HG03439 (cell line): ENCODE measurements around the gene LATS1.
A peak's percentile ranks its signal among the peaks of the same experiment; 100 is the strongest.
"Not testable (repeated sequence)": the region's sequence is repeated elsewhere in the genome, so short reads cannot be mapped to it uniquely, and the experiment has no call there.

Experiments used
- ATAC-seq: cut with Tn5 transposase; IDR thresholded peaks from one replicate; pipeline ENCODE4 v1.9.1; 2021; ENCODE audit warnings: mild to moderate bottlenecking, moderate library complexity; ENCODE audit not compliant: unreplicated experiment

LATS1 gene

GRCh38 chr6:149717588-149718458, at the start of gene LATS1:
TSS of gene LATS1 (minus strand) at chr6:149718101. CDS start at chr6:149702126, 15,975 bp downstream.
- peak; percentile 88 for ATAC-seq

GRCh38 chr6:149766156-149766769, 48.4 kb upstream of the LATS1 start:
- ATAC-seq: no peak

GRCh38 chr6:149763866-149764265, 46.0 kb upstream of the LATS1 start:
- no peak for ATAC-seq

- peak; percentile 89 for ATAC-seq
Measured at GRCh38 chr6:149761438-149761837, 43.5 kb upstream of the LATS1 start.

- no peak for ATAC-seq
Measured at GRCh38 chr6:149756261-149756636, 38.3 kb upstream of the LATS1 start.

- ATAC-seq: no peak
Measured at GRCh38 chr6:149755300-149756260, 37.7 kb upstream of the LATS1 start.

- no peak for ATAC-seq
Measured at GRCh38 chr6:149754548-149754947, 36.6 kb upstream of the LATS1 start.

- ATAC-seq: not testable (repeated sequence)
Measured at GRCh38 chr6:149753374-149753637, 35.4 kb upstream of the LATS1 start.

- ATAC-seq: no peak
Measured at GRCh38 chr6:149752600-149753373, 34.9 kb upstream of the LATS1 start.

- not testable (repeated sequence) for ATAC-seq
Measured at GRCh38 chr6:149751920-149752319, 34.0 kb upstream of the LATS1 start.

- no peak for ATAC-seq
Measured at GRCh38 chr6:149751239-149751638, 33.3 kb upstream of the LATS1 start.

GRCh38 chr6:149750136-149750609, 32.3 kb upstream of the LATS1 start:
- ATAC-seq: peak; percentile 33

GRCh38 chr6:149749594-149750135, 31.8 kb upstream of the LATS1 start, which contains the start of gene PCMT1:
TSS of gene PCMT1 (plus strand) at chr6:149749741. CDS start at chr6:149749902, 161 bp downstream.
- ATAC-seq: peak; percentile 84

GRCh38 chr6:149749082-149749593, 31.2 kb upstream of the LATS1 start:
- not testable (repeated sequence) for ATAC-seq

GRCh38 chr6:149746147-149746946, 28.4 kb upstream of the LATS1 start, which contains the start of gene NUP43:
TSS of gene NUP43 (minus strand) at chr6:149746529. CDS start at chr6:149746495, 34 bp downstream.
- peak; percentile 57 for ATAC-seq

- not testable (repeated sequence) for ATAC-seq
Measured at GRCh38 chr6:149745252-149745651, 27.4 kb upstream of the LATS1 start.

GRCh38 chr6:149734915-149735314, 17.0 kb upstream of the LATS1 start:
- no peak for ATAC-seq

- ATAC-seq: no peak
Measured at GRCh38 chr6:149733089-149733720, 15.3 kb upstream of the LATS1 start.
